HG03097 (cell line): Measurements from ENCODE around the gene CACNA2D2.

Source experiments
- ATAC-seq: cut with Tn5 transposase; IDR thresholded peaks from one replicate; pipeline ENCODE4 v1.9.1; 2021; ENCODE audit not compliant: unreplicated experiment, low FRiP score

The CACNA2D2 gene

GRCh38 chr3:50470658-50471057 lies 32.8 kb downstream of the CACNA2D2 start:
- no peak for ATAC-seq

GRCh38 chr3:50467919-50468318 lies 35.5 kb downstream of the CACNA2D2 start:
- no peak for ATAC-seq

GRCh38 chr3:50466177-50466576 lies 37.3 kb downstream of the CACNA2D2 start:
- ATAC-seq: no peak

- ATAC-seq: no peak
These were observed 38.9 kb downstream of the CACNA2D2 start for GRCh38 chr3:50464569-50464968.

GRCh38 chr3:50459785-50460184 lies 43.6 kb downstream of the CACNA2D2 start:
- no peak for ATAC-seq

GRCh38 chr3:50457988-50458387 lies 45.4 kb downstream of the CACNA2D2 start:
- no peak for ATAC-seq

GRCh38 chr3:50455161-50456018 lies 48.0 kb downstream of the CACNA2D2 start:
- no peak for ATAC-seq

GRCh38 chr3:50454481-50455070 lies 48.9 kb downstream of the CACNA2D2 start:
- ATAC-seq: no peak

- no peak for ATAC-seq
These were observed 49.5 kb downstream of the CACNA2D2 start for GRCh38 chr3:50453907-50454306.

- no peak for ATAC-seq
These were observed 53.1 kb downstream of the CACNA2D2 start for GRCh38 chr3:50450209-50450921.

GRCh38 chr3:50448752-50449539 lies 54.5 kb downstream of the CACNA2D2 start:
- no peak for ATAC-seq

- ATAC-seq: no peak
These were observed 56.1 kb downstream of the CACNA2D2 start for GRCh38 chr3:50447290-50447840.

- ATAC-seq: no peak
These were observed 57.5 kb downstream of the CACNA2D2 start for GRCh38 chr3:50445919-50446318.

GRCh38 chr3:50444782-50445181 lies 58.7 kb downstream of the CACNA2D2 start:
- no peak for ATAC-seq

- ATAC-seq: no peak
These were observed 59.2 kb downstream of the CACNA2D2 start for GRCh38 chr3:50444213-50444612.

GRCh38 chr3:50442945-50443579 lies 60.4 kb downstream of the CACNA2D2 start:
- no peak for ATAC-seq

GRCh38 chr3:50441424-50442217 lies 61.8 kb downstream of the CACNA2D2 start:
- ATAC-seq: no peak

GRCh38 chr3:50436114-50436674 lies 67.2 kb downstream of the CACNA2D2 start:
- ATAC-seq: no peak
